NCI-H1694 (cell line): ENCODE results near the gene SLC35E1.
"Not testable (repeated sequence)": the region's sequence is repeated elsewhere in the genome, so short reads cannot be mapped to it uniquely, and the experiment has no call there.

Source experiments
- DNase-seq: peaks from one replicate; lab custom pipeline; 2025; lab: John Stamatoyannopoulos, UW

SLC35E1 gene

DNA sequence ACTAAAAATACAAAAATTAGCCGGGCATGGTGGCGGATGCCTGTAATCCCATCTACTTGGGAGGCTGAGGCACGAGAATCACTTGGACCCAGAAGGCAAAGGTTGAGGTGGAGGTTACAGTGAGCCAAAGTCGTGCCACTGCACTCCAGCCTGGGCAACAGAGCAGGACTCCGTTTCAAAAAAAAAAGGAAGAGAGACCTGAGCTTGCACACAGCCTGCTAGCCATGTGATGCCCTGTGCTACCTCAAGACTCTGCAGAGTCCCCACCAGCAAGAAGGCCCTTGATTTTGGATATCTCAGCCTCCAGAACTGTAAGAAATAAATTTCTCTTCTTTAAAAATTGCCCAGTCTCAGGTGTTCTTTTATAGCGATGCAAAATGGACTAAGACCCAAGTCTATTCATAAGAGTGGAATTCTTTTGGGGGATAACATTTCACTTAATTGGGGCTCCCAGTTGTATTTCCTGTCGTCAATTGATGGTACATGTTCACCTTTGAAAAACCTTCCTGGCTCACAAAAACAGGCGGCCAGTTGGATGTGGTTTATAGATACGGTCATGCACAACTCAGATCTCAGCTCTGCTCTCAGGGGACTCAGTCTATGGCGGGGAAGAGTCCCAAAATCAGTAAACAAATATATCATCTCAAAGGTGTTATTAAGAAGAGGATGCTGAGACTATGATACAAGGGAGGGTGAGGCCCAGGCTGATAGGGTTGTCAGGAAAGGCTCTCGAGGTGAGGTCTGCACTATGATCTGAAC lies 27.6 kb downstream of the SLC35E1 start:
- no peak for DNase-seq

DNA sequence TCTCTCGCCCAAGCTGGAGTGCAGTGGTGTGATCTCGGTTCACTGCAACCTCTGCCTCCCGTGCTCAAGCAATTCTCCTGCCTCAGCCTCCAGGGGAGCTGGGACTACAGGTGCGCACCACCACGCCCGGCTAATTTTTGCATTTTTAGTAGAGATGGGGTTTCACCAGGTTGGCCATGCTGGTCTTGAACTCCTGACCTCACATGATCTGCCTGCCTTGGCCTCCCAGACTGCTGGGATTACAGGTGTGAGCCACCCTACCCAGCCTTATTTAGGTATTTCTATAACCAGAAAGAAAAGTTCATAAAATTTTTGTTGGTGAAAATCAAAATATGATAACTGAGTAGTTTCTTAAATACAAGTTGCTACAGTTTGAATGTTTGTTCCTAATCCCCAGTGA lies 28.5 kb downstream of the SLC35E1 start:
- not testable (repeated sequence) for DNase-seq

DNA sequence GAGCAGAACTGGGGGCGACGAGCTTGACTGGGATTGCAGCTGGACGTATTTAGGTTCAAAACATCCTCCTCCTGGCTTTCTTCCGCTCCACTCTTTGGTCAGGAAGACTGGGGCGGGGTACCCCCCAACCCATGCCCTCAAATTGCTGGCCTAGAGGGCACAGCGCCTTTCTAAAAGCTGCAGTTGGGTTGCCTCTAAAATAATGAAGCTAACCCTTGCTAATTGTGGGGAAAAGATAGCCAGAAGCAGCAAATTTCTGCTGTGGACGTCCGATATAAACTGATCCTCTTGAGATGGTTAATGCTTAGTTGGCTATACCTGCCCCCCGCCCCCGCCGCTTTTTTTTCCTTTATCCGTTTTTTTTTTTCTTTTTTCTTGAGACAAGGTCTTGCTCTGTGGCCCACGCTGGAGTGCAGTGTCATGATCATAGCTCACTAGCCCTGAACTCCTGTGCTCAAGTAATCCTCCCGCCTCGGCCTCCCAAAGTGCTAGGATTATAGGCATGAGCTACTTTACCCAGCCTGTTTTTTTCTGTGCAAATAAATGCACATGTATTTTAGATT lies 29.2 kb downstream of the SLC35E1 start:
- no peak for DNase-seq

DNA sequence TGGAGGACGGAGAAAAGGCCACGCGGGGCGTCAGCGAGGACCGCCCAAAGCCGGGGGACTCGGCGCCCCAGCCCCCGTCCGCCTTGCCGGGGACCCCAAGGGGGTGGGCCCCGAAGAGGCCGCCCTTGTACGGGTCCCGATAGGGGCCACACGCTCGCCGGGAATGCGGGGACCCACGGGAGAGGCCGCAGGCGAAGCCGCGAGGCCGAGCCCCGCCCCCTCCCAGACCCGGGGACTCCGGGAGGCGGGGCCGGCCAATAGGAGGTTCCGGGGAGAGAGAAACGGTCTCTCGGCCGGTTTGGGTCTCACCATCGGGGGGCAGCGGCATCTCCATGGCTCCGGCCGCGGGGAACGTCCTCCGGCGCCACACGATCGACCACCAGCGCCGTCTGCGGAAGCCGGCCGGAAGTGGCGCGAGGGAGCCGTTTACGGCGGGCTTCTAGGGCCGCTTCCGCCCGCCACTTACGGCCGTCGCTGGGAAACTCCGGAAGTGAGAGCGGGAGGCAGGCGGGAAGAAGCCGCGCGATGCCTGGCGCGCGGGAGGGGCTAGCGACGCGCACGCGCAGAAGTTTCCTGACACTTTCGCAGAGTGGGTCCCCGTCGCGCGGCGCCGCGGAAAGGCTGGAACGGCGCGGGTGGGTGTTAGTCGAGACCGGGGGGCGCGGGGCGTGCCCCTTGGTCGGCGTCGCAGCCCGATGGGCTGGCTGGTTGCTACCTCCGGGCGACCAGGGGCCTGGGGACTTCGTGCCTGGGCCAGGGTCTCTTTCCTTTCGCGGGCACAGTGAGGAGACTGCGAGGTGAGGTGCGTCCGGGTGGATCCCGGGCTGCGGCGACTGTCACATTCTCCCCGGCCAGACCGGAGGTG lies 29.9 kb downstream of the SLC35E1 start, which contains the start of gene CHERP:
CHERP (minus strand) TSS at position 393 of the 865 bp plus-strand sequence; CDS start at position 334, 59 bp downstream.
- peak; percentile 65 for DNase-seq

DNA sequence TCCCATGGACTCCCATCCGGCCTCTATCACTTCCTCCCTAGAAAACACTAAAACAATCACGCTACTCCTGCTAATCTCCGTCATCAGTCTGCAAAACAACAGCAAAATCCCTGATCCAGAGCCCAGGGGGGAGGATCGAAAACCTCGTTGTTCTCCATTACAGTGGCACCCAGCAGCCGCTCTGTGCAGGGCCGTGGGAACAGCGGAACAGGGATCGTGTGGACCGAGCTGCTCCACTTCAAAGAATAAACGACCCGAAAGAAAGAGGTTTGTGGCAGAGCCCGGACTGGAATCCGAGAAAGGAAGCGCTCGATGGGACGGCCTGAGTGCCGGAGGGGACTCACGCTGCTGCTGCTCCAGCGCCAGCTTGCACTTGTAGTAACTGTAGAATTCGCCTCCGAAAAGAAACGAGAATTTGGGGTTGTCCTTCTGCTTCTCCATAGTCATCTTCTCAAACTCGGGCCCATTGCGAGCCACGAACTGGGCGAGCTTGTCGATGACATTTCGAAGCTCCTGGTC lies 30.6 kb downstream of the SLC35E1 start:
- DNase-seq = no peak

DNA sequence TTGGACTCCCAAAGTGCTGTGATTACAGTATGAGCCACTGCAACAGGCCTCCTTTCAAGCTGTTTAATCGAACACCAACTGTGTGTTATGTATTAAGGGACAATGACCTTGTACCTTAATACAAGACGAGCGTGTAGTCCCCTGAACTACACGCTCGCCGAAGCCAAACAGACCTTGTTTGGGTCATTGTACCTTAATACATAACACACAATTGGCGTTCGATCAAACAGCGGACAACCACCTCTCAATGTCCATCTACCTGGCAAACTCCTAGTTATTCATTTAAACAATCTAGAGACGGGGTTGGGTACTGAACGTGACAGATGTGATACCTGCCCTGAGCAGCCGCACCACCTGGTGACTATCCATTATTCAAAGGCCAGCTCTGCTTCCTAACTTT lies 31.3 kb downstream of the SLC35E1 start:
- no peak for DNase-seq

DNA sequence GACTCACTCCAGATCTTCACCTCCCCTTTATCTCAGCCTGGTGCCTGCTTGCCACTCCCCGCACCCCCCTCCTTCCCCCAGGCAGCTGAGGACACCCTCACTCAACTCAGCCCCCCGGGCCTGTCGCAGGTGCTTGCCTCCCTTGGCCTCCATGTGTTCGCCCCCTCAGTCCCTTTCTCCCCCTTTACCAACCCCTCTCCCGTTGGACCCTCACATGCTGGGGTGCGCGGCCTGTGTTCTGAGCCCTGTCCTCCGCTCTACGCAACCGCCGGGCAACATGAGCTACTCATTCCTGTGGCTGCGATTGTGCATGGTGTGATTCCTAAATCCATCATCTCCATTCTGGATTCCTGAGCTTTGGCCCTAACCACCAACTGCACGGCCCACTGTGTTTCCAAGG lies 35.1 kb downstream of the SLC35E1 start:
- DNase-seq = no peak

DNA sequence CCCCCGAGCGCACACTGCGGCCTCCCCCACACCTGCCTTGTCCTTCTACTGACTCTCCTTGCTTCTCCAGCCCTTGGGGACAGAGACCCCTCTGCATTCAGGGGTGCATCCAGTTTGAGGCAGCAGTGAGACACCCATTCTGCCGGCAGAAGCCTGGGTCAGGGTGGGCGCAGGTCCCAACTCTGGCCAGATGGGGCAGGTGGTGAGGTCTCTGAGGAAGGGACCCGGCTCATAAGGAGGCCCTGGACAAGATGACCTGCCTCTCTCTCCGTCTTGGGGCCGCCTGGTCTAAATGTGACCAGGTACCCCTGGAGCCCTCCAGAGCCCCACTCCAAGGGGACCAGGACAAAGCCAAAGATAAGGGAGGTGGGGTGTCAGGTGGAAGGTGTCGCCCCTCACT lies 36.1 kb downstream of the SLC35E1 start:
- no peak for DNase-seq

DNA sequence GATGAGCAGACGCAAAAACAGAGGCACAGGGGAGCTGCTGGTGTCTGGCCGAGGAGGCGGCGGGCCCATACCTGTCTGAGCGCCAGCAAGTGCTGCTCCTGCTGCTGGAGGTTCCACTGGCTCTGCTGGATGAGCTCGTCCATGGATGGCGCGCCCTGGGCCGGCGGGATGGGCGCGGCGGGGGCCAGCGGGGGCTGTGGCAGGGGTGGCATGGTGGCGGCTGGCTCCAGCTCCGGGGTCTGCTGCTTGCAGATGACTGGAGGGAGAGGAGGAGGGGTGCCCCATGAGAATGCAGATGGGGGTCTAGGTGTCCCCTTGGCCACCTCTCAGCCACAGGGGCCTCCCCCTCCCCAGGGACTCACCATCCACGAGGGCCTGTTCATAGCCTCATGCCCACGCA lies 36.8 kb downstream of the SLC35E1 start:
- DNase-seq = no peak

DNA sequence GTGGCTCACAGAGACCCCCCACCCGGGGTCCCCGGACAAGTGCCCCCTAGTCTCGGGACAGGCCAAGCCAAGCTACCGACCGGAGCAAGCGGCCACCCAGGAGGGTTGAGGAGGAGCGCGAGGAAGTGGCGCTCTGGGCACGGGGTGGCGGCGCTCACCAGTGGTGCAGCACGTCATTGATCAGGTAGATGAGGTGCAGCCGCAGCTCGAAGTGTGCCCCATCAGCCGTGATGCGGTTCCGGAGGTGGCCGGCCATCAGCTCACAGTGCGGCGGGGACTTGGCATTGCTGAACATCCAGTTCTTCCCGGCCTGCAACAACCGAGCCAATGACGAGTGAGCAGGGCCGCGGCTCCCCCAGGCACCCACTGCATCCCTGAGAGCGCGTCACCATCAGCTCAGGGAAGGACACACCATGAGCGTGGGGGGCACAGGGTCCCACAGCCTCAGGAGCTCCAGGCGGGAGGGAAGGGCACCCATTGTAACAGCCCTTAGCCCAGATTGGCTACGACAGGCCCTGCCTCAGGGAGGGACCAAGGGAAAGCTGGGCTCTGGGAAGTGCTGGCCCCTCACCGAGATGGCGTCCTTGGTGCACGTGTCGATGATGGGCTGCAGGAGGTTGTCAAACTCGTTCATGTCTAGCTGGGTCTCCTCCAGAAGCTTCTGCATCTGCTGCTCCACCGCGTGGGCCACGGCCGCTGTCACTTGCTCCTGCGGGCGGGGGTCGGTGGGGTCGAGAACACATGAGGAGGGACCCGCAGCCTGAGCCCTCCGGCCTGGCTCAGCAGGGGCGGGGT lies 39.6 kb downstream of the SLC35E1 start:
- no peak for DNase-seq

DNA sequence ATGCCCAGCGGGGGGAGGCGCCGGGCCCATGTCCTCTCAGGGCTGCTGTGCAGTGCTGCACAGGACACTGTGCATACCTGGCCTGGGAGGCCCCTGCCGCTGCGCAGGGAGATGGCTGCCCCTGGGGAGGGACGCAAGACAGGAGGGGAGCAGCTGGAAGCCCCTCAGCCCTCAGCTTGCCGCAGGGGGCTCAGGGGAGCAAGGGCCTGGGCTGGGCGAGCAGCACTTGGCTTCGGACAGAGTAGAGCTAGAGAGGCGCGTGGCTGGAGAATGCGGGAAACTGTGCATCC lies 40.9 kb downstream of the SLC35E1 start:
- DNase-seq = no peak

DNA sequence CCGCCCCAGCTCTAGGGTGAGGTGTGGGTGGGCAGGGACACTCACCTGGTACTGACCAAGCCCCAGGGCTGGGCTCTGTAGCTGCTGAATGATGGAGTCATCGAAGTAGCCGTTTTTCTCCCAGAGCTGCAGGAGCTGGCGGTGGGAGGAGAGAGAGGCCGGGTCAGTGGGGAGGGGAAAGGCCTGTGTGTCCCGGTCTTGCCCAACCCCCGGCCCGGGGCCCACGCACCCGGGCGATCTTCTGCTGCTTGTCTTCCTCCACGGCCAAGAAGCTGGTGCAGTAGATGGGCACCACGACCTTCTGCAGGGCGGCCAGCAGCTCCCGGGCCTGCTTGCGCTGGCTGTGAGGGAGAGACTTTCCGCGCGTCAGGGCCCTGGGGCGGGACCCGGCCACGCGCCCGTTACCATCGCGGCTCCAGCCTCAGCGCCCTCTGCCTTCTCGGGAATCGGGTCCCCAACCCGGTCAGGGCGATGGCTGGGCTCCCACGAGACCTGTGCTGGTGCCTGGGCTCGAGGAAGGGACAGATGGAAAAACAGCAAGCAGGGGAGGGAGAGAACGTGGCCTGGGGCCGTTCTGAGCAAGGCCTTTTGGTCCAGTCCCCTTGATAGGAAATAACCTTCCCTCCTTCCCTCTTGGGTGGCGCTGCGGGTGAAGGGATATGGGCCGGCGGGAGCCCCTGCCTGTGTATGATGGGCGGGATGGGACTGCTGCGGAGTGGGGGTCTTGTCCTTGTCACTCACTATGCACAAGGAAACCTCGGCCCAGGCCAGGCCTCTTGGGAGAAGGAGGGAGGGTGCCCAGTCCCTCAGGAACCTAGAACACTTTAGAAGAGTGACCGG lies 41.5 kb downstream of the SLC35E1 start:
- DNase-seq = no peak

DNA sequence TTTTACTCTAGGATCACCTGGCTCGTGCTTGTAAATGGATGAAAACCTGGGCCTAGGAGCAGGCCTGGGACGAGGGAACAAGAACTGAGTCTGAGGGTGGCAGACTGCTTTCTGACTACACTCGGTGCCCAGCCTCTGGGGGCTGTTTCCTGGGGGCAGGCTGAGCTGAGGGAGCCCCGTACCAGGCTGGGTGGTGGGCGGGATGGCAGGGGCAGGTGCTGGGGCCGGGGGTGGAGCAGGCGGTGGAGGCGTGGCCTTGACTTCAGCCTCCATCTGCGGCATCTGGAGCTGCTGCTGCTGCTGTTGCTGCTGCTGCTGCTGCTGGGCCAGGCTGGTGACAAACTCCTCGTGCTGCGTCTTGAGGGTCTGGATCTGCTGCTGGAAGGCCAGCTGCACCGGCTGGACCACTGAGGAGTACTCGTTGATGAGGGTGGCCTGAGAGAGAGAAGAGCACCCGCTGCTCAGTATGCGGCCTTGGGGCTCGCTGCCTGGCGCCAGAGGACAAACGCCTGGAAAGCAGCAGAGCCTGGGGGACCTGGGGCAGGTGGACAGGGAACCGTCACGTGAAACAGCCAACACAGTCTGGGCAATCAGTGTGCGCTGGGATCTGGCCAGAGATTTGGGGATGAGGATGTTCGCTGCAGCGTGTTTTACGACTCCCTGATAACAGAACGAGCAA lies 42.6 kb downstream of the SLC35E1 start:
- DNase-seq = no peak

DNA sequence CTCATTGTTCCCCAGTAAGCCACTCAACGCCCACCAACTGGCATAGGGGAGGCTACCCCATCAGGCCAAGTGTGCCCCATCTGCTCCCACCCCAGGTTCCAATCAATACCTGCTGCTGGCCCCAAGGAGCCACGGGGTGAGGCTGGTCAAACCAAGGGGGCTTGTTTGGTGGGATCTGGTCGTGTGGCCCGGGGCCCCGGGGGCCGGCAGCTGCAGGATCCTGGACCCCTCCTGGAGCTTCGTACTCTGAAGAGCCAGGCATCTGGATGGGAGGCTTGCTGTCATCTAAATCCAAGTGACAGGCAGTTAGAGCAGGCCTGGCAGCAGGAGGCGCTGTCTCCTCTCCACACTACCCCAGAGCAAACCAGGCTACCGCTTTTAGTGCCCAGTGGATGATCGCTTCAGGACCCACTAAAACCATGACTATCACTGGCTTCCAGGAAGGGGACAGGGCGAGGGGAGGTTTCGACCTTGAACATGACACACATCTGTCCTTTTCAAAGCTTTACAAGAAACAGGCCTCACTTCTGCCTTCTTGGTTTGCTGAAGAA lies 44.2 kb downstream of the SLC35E1 start:
- DNase-seq = no peak

DNA sequence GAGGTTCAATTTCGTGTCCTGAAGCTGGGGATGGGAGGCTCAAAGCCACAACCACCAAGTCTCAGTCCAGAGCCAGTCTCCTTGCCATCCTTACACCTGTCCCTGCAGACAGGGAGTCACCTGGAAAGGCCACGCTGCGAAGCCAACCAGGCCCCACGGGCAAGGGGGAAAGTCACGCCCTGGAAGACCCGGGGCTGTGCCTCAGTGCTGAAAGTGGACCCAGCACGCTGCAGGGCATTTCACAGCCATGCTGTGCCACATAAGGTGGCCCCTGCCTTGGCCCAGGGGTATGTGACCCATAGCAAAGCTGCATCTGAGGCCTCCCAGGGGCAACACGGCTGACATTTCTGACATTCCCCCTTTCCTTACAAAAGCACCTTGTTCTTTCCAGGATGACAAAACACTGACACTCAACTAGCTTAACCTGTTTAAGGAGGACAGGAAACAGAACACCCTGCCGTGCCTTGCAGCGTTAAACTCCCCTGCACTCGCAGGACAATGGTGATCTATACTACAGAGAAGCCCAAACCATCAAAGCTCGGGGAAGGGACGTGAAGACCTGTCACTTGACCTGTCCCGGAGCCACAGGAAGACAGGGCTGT lies 44.8 kb downstream of the SLC35E1 start:
- DNase-seq = no peak

DNA sequence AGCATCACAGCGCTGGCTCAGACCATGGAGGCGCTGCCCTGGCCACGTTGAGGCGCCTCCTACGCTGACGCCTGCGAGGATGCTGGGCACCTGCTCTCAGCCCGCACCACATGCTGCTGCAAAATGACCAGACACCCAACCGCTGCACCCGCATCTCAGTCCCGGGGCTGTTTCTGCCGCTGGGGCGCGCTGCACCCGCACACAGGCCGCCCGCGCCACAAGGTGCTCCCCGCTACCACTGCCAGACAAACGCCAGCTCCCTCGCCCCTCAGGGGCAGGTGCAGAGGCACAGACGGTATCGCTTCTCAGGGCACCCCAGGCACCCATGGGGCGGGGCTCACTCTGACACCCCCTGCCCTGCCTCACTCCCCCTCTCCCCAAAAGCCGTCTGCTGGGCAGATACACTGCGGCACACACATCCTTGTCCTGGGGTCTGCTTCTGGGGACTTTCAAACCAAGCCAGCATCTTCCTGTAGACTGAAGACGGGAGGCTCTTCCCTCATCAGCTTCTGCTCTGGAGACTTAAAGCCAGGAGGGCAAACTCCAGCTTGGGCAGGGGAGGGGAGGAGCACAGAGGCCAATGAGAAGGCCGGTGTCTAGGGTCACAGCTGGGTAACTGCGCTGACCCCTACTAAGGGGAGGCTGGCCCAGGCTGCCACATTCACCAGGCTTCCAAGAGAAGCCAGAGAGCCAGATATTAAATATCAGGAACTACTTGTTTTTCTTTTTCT lies 46.3 kb downstream of the SLC35E1 start:
- DNase-seq = no peak

DNA sequence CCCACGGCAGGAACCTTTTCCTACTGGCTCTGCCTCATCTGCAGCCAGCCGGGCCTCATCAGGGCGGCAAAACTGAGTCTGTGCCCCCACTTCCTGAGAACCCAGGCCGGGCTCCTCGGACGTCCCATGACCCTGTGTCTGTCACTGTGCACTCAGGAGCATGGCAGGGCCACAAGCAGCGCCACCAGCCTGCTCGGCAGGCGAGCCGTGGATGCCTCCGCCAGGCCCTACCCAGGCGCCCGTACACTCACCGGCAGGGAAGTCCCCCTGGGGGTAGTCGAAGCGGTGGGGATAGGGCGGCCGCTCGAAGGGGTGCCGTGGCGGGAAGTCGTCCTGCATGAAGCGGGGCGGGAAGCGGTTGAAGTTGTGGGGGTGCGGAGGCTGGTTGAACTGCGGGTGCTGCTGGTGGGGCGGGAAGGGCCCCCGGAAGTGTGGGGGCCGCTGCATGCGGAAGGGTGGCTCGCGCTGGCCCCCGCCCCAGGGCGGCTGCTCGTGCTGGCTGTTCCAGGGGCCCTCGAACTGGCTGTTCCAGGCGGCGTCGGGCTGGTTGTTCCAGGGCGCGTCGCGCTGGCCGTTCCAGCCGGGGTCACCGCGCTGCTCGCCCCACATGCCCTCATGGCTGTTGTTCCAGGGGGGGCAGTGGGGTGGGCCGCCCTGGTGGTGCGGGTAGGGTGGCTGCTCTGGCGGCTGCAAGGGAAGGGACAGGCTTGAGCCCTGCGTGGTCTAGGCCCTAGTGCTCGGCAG lies 47.1 kb downstream of the SLC35E1 start:
- DNase-seq = no peak
